Activated naive CD8-positive, alpha-beta T cell (primary cell): ENCODE results near the gene GINS1.

Experiments used
- H3K27ac Mint-ChIP-seq: one replicate; pipeline ENCODE4 v1.8.0; 2021; ENCODE audit warnings: mixed read lengths
- H3K27me3 Mint-ChIP-seq: one replicate; pipeline ENCODE4 v1.8.0; 2021; ENCODE audit warnings: mixed read lengths
- H3K36me3 Mint-ChIP-seq: one replicate; pipeline ENCODE4 v1.8.0; 2021; ENCODE audit warnings: mixed read lengths
- H3K4me1 Mint-ChIP-seq: one replicate; pipeline ENCODE4 v1.8.0; 2021; ENCODE audit warnings: low read depth, mixed read lengths
- H3K4me3 Mint-ChIP-seq: one replicate; pipeline ENCODE4 v1.8.0; 2021; ENCODE audit warnings: mild to moderate bottlenecking, mixed read lengths
- H3K9me3 Mint-ChIP-seq: one replicate; pipeline ENCODE4 v1.8.0; 2021; ENCODE audit warnings: low read depth, mixed read lengths

The GINS1 gene

DNA sequence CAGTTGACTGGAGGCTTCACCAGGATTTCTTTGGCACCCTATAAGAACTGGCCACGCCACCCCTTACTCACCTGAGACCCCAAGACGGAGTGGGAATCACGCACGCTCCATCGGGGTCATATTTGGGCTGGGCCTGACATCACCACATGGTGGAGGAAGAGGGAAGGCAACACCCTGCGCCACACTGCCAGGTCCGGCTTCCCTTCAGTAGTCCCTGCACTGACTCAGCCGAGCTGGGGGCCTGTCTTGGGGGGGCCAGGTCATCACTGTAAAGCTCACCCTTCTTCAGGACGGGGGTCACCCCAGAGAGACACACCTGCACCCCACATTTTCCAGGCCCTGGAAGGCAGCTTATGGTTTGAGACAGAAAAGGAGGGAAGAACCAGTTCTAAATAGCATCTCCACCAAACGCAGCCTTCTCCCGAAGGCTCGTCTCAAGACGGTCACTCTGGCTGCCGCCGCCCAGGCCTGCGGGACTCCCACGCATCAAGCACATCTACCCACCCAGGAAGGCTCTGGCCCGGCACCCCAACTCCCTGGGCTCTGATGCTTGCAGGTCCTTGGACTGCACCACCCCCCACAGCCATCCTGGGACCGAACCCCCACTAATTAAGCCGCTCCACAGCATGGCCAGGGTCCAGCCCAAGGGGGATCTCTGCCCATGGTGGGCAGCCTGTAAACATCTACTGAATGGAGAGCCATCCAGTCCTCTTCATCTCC lies 51.8 kb downstream of the GINS1 start:
- no peak overlapping the region for H3K27ac Mint-ChIP-seq
- no peaks in the 10 kb centered on the region for H3K27me3 Mint-ChIP-seq
- no peaks in the 10 kb centered on the region for H3K36me3 Mint-ChIP-seq
- H3K9me3 Mint-ChIP-seq: no peaks in the 10 kb centered on the region
- no peak overlapping the region for H3K4me3 Mint-ChIP-seq
- H3K4me1 Mint-ChIP-seq: no peaks in the 10 kb centered on the region

DNA sequence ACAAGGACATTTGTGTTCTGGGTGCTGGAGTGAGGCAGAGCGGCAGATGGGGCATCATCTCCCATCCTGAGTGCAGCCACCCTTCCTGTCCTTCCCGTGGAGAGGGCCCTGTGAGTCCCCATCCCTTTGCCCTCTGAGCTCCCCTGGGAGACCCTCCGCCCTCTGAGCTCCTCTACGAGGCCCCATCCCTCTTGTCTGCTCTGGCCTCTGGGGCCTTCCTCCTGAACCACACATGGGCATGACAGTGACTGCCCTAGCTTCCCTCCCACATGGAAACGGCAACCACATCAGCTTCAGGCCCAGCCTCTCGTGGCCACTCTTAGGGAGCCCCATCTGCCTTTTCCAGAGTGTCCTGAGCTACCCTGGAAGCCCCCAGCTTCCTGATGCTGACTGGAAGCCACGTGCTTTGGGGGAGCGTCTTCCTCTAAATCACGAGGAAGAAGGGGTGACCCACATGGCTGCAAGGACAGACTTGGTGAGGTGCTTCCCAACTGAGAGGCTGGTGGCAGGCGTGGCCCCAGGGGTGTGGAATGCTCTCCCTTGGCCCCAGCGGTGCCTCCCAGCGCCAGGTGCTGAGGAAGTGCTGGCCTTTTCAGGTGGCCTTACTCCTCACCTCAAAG lies 52.6 kb downstream of the GINS1 start:
- Mint-ChIP-seq H3K9me3 (no peaks in the 10 kb centered on the region), H3K36me3 (no peaks in the 10 kb centered on the region), H3K27ac (no peak overlapping the region), H3K4me3 (no peak overlapping the region), H3K27me3 (no peaks in the 10 kb centered on the region), H3K4me1 (no peaks in the 10 kb centered on the region)

DNA sequence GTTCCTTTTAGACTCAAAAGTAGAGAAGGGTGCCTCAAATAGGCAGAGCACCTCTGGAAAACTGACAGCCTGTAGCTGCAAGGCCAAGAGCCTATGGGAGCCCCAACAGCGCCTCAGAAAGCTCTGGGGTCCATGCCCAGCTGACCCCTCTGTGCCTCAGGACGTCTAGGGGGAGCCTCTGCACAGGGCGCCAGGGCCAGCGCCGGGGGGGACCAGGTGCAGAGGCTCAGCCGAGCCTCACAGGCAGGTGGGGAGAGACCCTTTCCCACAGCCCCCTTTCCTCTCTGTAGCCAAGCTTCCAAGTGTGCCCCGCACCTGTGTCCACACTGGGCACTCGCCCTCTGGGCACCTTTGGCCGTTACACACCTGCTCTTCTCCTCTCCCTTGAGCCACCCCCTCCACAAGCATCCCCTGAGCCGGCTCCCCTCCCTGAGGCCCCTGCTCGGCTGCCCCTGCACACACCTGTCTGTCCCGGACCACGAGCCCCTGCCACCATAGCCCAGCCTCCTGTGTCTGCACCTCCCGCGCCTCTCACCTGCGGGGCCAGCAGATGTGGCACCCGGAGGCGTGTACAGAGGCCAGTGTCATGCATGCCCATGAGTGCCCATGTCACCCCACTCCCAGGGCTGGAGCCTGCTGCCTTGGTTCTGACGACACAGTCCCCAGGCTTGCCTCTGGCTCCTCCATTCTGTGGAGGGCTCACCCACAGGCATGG lies 53.2 kb downstream of the GINS1 start:
- no peaks in the 10 kb centered on the region for H3K9me3 Mint-ChIP-seq
- no peaks in the 10 kb centered on the region for H3K27me3 Mint-ChIP-seq
- H3K36me3 Mint-ChIP-seq: no peaks in the 10 kb centered on the region
- H3K4me1 Mint-ChIP-seq: no peaks in the 10 kb centered on the region
- no peak overlapping the region for H3K27ac Mint-ChIP-seq
- H3K4me3 Mint-ChIP-seq: no peak overlapping the region

DNA sequence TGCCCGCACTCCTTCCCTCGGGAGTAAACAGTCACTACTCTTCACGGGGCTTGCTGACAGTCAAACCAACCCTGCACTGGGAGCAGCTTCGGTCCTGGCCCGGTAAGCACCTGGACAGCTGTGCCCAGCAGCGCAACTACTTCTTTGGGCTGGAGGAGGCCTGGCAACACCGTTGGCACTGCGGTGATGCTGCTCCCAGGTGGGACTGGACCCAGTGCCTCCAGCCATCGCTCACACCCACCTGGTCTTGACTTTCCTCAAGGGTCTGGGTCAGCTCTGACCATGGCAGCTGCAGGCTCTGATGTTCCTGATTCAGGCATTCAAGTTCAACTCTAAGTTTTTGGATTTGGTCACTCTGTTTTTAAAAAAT lies 53.8 kb downstream of the GINS1 start:
- Mint-ChIP-seq H3K27me3 (no peaks in the 10 kb centered on the region), H3K9me3 (no peaks in the 10 kb centered on the region), H3K4me1 (no peaks in the 10 kb centered on the region), H3K36me3 (no peaks in the 10 kb centered on the region), H3K27ac (no peak overlapping the region), H3K4me3 (no peak overlapping the region)

DNA sequence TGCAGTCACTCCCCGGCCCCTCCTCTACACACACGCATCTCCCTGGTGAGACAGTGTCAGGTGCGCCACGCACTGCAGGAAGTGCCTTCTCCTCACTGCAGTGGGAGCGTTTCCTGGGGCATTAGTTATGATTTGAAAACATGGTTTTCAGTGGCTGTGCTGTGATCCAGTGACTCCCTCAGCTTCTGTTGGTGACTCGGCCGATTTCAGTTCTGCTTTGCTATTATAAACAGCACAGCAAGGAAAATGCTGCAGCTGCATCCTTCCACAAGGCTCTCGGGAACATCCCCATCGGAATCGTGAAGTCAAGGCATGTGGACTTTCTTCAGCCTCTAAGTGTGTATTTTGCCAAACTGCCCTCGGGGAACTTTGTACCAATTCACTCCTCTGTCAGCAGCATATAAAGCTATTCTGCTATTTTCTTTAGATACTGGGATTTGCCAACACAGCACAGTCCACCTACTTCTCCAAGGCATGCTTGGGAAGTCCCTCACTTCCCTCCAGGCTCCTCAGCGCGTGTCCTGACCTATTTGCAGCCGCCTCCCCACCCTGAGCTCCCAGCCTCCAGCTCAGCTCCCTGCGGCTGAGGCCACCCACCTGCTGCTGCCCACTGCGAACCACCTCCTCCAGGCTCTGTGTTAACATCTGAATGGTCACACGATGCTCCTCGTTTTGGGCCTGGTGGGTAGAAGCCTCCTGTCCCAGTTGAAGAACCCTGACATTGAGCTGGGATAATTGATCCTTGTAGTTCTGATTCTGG lies 54.5 kb downstream of the GINS1 start:
- Mint-ChIP-seq H3K36me3 (no peaks in the 10 kb centered on the region), H3K9me3 (no peaks in the 10 kb centered on the region), H3K27ac (no peak overlapping the region), H3K4me3 (no peak overlapping the region), H3K27me3 (no peaks in the 10 kb centered on the region), H3K4me1 (no peaks in the 10 kb centered on the region)

DNA sequence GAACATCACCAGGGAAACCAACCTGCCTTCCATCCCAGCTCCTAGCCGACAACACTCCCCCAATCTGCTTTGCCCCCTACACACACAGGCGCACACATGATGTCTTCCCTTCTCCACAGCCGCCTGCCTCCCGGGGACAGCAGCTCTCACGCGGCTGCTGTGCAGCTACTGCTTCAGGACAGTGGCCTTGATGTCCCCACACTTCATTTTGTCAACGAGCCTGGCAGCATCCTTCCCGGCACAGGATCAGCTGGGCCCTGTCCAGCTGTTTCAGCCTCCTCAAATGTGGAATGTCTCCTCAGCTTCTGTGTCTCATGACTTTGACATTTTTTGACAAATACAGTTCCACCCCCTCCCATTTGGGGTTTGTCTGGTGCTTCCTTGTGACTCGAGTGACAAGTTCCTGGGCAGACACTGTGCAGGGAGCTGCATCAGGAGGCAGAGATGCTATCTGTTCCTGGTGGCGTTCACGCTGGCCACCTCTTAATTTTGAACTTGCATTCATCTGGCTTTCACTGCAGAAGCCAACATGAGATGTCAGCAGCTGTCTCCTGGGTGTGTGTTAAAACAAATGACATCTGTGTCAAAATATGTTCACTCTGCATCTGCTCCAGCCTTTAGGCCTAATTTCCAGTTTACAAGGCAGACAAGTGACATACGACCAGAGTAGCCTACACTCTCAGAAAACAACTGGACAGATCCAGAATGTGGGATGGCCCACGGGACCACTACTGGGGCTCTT lies 57.2 kb downstream of the GINS1 start:
- no peak overlapping the region for H3K27ac Mint-ChIP-seq

DNA sequence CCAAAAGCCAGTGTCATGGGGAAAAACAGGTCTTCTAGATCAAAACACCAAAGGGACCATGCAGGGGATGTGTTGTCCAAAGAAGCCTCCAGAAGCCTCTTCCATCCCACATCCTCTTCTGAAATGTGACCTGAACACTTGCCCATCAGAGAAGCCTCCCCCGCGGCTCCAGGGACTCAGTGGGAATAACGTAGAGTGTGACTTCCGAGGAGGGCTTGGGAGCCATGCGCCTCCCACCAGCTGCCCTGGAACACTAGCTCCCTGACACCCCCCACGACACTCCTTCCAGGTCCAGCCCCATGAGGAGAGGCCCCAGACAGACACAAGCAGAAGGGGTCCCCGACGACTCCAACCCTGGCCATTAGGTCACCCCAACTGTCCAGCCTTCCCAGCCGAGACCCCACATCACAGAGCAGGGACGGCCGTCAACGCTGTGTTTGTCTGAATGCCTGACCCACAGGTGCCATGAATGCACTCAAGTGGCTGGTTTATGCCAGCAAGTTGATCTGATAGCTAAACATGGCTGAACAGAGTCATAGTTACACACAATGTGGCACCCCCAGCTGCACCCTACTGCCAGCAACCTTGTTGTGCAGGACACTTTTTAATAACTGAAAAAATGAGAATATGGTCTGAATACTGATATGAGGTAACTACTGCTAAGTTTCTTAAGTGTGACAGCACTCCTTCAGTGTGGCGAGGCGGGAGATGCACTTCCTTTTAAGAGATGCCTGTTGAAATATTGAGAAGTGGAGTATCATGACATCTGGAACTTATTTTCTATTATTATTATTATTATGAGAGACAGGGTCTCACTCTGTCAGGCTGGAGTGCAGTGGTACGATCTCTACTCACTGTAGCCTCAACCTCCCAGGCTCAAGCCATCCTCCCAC lies 58.0 kb downstream of the GINS1 start:
- peaks cover 5% of the 10 kb centered on the region for H3K4me1 Mint-ChIP-seq
- H3K27ac Mint-ChIP-seq: no peak overlapping the region
- no peaks in the 10 kb centered on the region for H3K9me3 Mint-ChIP-seq
- H3K36me3 Mint-ChIP-seq: peaks cover 4% of the 10 kb centered on the region
- no peaks in the 10 kb centered on the region for H3K27me3 Mint-ChIP-seq
- no peak overlapping the region for H3K4me3 Mint-ChIP-seq

More for the DNA sequence above, 57.2 kb downstream of the GINS1 start:
- no peaks in the 10 kb centered on the region for H3K27me3 Mint-ChIP-seq
- no peak overlapping the region for H3K4me3 Mint-ChIP-seq
- H3K9me3 Mint-ChIP-seq: no peaks in the 10 kb centered on the region
- peaks cover 4% of the 10 kb centered on the region for H3K36me3 Mint-ChIP-seq
- no peaks in the 10 kb centered on the region for H3K4me1 Mint-ChIP-seq

DNA sequence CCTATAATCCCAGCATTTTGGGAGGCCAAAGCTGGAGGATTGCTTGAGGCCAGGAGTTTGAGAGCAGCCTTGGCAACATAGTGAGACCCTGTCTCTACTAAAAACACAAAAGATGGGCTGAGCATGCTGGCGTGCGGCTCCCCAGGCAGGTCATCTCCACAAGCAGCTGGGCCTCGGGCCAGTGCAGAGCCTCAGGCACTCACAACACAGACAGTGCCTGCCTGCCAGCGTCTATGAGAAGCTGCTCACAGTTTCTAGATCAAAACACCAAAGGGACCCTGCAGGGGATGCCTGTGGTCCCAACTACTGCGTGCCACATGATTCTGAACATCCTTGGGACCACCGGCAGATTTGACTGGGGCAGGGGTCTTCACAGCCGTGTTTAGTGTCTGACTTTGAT lies 59.4 kb downstream of the GINS1 start:
- Mint-ChIP-seq H3K9me3 (no peaks in the 10 kb centered on the region), H3K27ac (no peak overlapping the region), H3K4me1 (peaks cover 5% of the 10 kb centered on the region), H3K27me3 (no peaks in the 10 kb centered on the region), H3K36me3 (peaks cover 4% of the 10 kb centered on the region), H3K4me3 (no peak overlapping the region)

DNA sequence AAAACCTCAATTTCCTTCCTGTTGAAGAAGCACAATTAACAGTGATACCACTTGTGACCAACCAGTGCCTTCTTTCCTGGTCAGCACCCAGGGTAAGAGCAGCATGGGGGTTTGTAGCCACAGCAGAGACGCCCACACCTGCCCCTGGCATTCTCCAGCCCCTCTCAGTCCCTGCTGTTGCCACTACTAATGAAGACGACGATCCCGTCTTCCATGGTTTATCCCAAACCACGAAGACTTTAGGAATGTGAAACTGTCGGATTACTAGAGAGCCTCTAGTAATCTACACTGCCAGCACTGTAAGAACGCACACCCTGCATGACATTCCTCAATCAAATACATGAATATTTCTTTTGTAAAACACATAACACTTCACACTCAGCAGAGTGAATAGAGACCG lies 60.0 kb downstream of the GINS1 start:
- no peaks in the 10 kb centered on the region for H3K9me3 Mint-ChIP-seq
- H3K4me3 Mint-ChIP-seq: no peak overlapping the region
- no peaks in the 10 kb centered on the region for H3K27me3 Mint-ChIP-seq
- H3K27ac Mint-ChIP-seq: no peak overlapping the region
- H3K4me1 Mint-ChIP-seq: peaks cover 5% of the 10 kb centered on the region
- peaks cover 4% of the 10 kb centered on the region for H3K36me3 Mint-ChIP-seq

DNA sequence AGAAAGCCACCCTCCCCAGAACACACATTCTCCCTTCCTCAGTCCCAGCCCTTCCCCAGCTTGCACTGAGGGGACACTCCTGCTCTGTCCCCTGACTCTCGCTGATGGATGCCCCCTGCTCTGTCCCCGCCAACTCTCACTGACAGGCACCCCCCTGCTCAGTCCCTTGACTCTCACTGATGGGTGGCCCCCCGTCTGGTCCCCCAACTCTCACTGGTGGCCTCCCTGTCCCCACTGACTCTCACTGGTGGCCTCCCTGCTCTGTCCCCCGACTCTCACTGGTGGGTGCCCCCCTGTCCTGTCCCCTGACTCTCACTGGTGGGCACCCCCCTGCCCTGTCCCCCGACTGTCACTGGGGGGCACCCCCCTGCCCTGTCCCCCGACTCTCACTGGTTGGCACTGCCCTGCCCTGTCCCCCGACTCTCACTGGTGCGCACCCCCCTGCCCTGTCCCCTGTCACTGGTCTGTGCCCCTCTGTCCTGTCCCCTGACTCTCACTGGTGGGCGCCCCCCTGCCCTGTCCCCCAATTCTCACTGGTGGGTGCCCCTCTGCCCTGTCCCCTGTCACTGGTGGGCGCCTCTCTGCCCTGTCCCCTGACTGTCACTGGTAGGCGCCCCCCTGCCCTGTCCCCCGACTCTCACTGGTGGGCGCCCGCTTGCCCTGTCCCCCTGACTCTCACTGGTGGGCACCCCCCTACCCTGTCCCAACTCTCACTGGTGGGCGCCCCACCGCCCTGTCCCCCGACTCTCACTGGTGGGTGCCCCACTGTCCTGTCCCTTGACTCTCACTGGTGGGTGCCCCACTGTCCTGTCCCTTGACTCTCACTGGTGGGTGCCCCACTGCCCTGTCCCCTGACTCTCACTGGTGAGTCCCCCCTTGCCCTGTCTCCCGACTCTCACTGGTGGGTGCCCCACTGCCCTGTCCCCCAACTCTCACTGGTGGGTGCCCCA lies 60.9 kb downstream of the GINS1 start:
- Mint-ChIP-seq H3K36me3 (peaks cover 4% of the 10 kb centered on the region), H3K27ac (no peak overlapping the region), H3K4me1 (peaks cover 5% of the 10 kb centered on the region), H3K9me3 (no peaks in the 10 kb centered on the region), H3K4me3 (no peak overlapping the region), H3K27me3 (no peaks in the 10 kb centered on the region)

DNA sequence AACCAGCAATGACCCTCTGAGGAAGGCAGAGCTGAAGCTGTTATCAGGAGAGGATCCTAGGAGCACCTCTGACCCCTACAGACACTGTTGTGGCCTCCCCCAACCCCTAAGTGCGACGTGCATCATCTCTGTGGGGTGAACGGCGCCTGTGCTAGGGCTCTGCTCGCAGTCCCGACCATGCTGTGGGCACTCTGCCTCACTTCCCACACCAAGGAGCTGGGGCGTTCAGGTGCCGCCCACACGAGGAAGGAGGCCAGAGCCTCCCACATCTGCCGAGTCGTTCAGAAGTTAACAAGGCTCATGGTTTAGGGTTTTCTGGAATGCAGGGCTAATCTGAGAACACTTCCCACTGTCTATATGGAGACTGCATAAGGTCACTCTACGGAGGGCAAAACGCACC lies 62.1 kb downstream of the GINS1 start:
- Mint-ChIP-seq H3K4me3 (no peak overlapping the region), H3K27me3 (no peaks in the 10 kb centered on the region), H3K27ac (no peak overlapping the region), H3K4me1 (peaks cover 5% of the 10 kb centered on the region), H3K9me3 (no peaks in the 10 kb centered on the region), H3K36me3 (peaks cover 4% of the 10 kb centered on the region)

DNA sequence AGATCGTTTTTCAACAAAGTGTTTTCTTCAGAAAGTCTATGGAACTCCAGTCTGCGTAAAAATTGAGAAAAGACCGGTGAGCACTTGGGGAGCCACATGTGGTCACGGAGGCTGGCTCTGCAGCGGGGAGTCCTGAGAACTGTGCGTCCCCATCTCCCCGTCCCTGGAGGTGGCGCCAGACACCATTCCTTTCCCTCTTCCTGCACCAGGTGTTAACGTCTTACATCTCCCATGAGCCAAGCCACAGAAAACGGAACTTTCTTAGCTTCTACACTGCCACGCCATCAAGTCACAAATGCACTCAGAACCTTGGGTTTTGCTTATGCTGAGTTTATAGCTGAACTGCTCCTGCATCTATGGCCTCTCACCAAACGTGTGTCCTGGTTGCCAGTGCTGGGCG lies 62.6 kb downstream of the GINS1 start:
- H3K9me3 Mint-ChIP-seq: no peaks in the 10 kb centered on the region
- H3K4me1 Mint-ChIP-seq: peaks cover 5% of the 10 kb centered on the region
- H3K27me3 Mint-ChIP-seq: no peaks in the 10 kb centered on the region
- no peak overlapping the region for H3K4me3 Mint-ChIP-seq
- no peak overlapping the region for H3K27ac Mint-ChIP-seq
- peaks cover 4% of the 10 kb centered on the region for H3K36me3 Mint-ChIP-seq

DNA sequence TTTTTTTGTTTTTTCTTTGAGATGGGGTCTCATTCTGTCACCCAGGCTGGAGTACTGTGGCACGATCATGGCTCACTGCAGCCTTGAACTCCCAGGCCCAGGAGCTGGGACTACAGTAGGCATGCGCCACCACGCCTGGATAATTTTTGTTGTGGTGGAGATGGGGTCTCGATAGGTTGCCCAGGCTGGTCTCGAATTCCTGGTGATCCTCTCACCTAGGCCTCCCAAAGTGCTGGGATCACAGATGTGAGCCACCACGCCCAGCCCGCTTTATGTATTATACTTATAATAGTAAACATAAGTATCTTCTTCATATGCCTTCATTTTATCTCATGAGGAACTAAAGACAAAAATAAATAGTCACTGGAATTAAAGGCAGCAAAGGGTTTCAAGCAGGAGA lies 63.5 kb downstream of the GINS1 start:
- Mint-ChIP-seq H3K36me3 (peaks cover 4% of the 10 kb centered on the region), H3K9me3 (no peaks in the 10 kb centered on the region), H3K27me3 (no peaks in the 10 kb centered on the region), H3K27ac (no peak overlapping the region), H3K4me1 (peaks cover 5% of the 10 kb centered on the region), H3K4me3 (no peak overlapping the region)
